PFSK-1 (cell line): ENCODE results near the gene SEC24D.

ENCODE experiments used
- FOXP2 ChIP-seq: optimal IDR thresholded peaks from 2 replicates; pipeline ENCODE3; 2011; ENCODE audit warnings: borderline replicate concordance, control low read depth, inconsistent platforms; ENCODE audit not compliant: insufficient read depth; ENCODE audit errors: extremely low read length, extremely low read depth
- POLR2AphosphoS5 ChIP-seq: IDR thresholded peaks from 2 replicates; pipeline ENCODE4 v1.6.1; 2012; ENCODE audit warnings: low read depth, mild to moderate bottlenecking, control low read depth, low read length, moderate library complexity
- SIN3A ChIP-seq: IDR thresholded peaks from 2 replicates; pipeline ENCODE4 v1.6.1; 2012; ENCODE audit warnings: mild to moderate bottlenecking, low read length, moderate library complexity, borderline replicate concordance; ENCODE audit not compliant: insufficient read depth
- TAF1 ChIP-seq: IDR thresholded peaks from 2 replicates; pipeline ENCODE4 v1.6.1; 2012; ENCODE audit warnings: low read length, control low read depth, borderline replicate concordance; ENCODE audit not compliant: insufficient read depth
- TF ChIP-seq, protein P1 (sequence below), 2 experiments: IDR thresholded peaks; 2 replicates each; pipeline versions ENCODE4 v1.6.1 to v1.8.0; 2011 to 2012; ENCODE audit warnings: low read depth in 2 of 2, low read length in 2 of 2, control low read depth in 1 of 2, inconsistent platforms in 1 of 2, mild to moderate bottlenecking in 1 of 2, moderate library complexity in 1 of 2; ENCODE audit not compliant: insufficient read depth in 1 of 2

GRCh38 chr4:118762730-118763477 is 73.0 kb downstream of the SEC24D start:
- TF ChIP-seq, protein P1, sequence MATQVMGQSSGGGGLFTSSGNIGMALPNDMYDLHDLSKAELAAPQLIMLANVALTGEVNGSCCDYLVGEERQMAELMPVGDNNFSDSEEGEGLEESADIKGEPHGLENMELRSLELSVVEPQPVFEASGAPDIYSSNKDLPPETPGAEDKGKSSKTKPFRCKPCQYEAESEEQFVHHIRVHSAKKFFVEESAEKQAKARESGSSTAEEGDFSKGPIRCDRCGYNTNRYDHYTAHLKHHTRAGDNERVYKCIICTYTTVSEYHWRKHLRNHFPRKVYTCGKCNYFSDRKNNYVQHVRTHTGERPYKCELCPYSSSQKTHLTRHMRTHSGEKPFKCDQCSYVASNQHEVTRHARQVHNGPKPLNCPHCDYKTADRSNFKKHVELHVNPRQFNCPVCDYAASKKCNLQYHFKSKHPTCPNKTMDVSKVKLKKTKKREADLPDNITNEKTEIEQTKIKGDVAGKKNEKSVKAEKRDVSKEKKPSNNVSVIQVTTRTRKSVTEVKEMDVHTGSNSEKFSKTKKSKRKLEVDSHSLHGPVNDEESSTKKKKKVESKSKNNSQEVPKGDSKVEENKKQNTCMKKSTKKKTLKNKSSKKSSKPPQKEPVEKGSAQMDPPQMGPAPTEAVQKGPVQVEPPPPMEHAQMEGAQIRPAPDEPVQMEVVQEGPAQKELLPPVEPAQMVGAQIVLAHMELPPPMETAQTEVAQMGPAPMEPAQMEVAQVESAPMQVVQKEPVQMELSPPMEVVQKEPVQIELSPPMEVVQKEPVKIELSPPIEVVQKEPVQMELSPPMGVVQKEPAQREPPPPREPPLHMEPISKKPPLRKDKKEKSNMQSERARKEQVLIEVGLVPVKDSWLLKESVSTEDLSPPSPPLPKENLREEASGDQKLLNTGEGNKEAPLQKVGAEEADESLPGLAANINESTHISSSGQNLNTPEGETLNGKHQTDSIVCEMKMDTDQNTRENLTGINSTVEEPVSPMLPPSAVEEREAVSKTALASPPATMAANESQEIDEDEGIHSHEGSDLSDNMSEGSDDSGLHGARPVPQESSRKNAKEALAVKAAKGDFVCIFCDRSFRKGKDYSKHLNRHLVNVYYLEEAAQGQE (IDR thresholded peaks at IDR 0.05; ENCODE audit: insufficient read depth in 1 of 2, low read depth in 2 of 2, low read length in 2 of 2) = no peak
- no peak for TF ChIP-seq POLR2AphosphoS5
- no peak for TF ChIP-seq TAF1
- no peak for TF ChIP-seq FOXP2
- no peak for TF ChIP-seq SIN3A
